GM12875 (cell line): ENCODE measurements around the gene LPP.

ENCODE experiments used
- H3K4me3 ChIP-seq: one replicate; pipeline ENCODE4 v1.5.1; 2011; ENCODE audit warnings: low read depth, low read length, control low read depth
- CTCF ChIP-seq: IDR thresholded peaks from 2 replicates; pipeline ENCODE4 v1.5.1; 2011; ENCODE audit warnings: low read depth, mild to moderate bottlenecking, control low read depth, inconsistent platforms, low read length, moderate library complexity, borderline replicate concordance; ENCODE audit not compliant: insufficient read depth

LPP gene

GRCh38 chr3:188336178-188336577 lies 182.2 kb downstream of the LPP start:
- H3K4me3 ChIP-seq = no peak overlapping the region
- no peak for TF ChIP-seq CTCF

GRCh38 chr3:188337232-188337631 lies 183.3 kb downstream of the LPP start:
- no peak for TF ChIP-seq CTCF

GRCh38 chr3:188338086-188338485 lies 184.1 kb downstream of the LPP start:
- H3K4me3 ChIP-seq = no peak overlapping the region
- no peak for TF ChIP-seq CTCF

More at GRCh38 chr3:188337232-188337631, 183.3 kb downstream of the LPP start:
- no peak overlapping the region for H3K4me3 ChIP-seq

GRCh38 chr3:188339410-188340295 lies 185.7 kb downstream of the LPP start:
- TF ChIP-seq CTCF = no peak
- H3K4me3 ChIP-seq = no peak overlapping the region

- H3K4me3 ChIP-seq = no peak overlapping the region
- TF ChIP-seq CTCF = no peak
Observed at GRCh38 chr3:188341501-188341900, 187.5 kb downstream of the LPP start.

GRCh38 chr3:188342991-188343732 lies 189.2 kb downstream of the LPP start:
- no peak for TF ChIP-seq CTCF
- H3K4me3 ChIP-seq = no peak overlapping the region

- H3K4me3 ChIP-seq = no peak overlapping the region
- no peak for TF ChIP-seq CTCF
Observed at GRCh38 chr3:188343894-188344293, 189.9 kb downstream of the LPP start.
